GM12801 (cell line): ENCODE data around the gene XYLT1.

Experiments
- TF ChIP-seq, protein P1 (sequence below): IDR thresholded peaks from one replicate; pipeline ENCODE4 v1.5.1; 2011; ENCODE audit warnings: control low read depth; ENCODE audit not compliant: insufficient read length; ENCODE audit errors: extremely low read depth

XYLT1 gene

DNA sequence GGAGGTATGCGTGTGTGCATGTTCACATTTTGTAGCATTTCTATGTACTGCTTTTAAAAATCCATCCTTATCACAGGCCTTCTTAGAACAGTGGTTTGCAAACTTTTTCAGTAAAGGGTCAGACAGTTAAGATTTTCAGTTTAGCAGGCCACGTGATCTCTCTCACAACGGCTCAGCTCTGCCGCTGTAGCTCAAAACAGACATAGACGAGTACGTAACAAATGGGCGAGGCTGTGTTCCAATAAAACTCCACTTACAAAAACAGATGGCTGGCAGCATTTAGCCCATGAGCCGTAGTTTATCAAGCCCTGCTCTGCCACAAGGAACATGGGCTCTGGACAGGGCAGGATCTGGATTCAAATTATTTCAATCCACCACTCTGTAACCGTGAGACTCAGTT lies 141.8 kb downstream of the XYLT1 start:
- TF ChIP-seq, protein P1, sequence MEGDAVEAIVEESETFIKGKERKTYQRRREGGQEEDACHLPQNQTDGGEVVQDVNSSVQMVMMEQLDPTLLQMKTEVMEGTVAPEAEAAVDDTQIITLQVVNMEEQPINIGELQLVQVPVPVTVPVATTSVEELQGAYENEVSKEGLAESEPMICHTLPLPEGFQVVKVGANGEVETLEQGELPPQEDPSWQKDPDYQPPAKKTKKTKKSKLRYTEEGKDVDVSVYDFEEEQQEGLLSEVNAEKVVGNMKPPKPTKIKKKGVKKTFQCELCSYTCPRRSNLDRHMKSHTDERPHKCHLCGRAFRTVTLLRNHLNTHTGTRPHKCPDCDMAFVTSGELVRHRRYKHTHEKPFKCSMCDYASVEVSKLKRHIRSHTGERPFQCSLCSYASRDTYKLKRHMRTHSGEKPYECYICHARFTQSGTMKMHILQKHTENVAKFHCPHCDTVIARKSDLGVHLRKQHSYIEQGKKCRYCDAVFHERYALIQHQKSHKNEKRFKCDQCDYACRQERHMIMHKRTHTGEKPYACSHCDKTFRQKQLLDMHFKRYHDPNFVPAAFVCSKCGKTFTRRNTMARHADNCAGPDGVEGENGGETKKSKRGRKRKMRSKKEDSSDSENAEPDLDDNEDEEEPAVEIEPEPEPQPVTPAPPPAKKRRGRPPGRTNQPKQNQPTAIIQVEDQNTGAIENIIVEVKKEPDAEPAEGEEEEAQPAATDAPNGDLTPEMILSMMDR: no peak

DNA sequence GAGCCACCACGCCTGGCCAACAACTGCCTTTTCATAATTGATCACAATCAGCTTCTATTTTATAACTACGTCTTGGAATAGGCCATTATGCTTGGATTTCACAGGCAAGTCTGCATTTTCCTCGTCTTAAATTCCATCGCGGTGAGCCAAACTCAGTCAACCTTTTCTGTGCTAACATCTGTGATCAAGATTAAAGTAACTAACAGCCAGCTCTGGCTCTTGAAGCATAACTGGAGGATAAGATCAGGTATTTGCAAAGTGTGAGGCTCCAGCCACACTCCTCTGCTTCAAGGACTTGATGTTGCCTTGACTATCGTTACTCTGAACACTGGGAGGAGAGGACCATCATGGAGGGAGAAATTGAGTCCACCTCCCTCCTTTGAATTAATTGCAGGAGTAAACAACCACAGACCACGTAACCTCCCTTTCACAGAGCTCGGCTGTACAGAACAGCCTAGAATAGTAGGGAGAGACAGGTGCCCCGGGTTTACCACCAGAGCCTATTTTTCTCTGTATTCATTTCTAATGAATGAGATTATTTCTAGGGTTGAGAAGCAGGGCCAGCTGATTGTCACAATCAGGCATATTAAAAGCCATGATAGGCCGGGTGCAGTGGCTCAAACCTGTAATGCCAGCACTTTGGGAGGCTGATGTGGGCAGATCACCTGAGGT lies 143.0 kb downstream of the XYLT1 start:
- TF ChIP-seq, protein P1: no peak

DNA sequence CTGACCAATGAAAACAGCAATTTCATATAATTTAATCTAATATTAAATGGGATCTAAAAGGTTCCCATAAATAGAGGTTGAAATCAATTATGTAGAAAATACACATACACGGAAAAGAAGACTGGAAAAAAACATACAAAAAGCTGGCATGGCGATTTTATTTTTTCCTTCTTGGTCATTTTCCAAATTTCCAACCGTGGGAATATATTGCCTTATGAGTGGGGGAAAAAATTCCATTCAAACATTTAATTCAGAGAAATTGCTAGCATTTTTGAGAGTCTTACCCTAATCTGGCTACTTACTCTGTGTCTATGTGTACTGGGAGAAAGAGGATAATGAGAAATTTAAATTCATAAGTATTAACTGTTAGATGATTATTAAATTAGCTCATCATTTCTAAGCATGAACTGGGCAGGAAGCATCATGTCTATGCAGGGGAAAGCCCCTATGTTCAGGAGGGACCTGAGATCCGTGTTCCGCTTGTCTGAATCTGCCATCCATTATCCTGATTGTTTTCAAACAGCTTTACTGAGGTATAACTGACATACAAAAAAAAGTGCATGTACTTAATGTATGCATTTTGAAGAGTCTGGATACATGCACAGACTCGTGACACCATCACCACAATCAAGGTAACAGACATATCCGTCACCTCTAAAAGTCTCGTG lies 145.2 kb downstream of the XYLT1 start:
- TF ChIP-seq, protein P1: no peak

DNA sequence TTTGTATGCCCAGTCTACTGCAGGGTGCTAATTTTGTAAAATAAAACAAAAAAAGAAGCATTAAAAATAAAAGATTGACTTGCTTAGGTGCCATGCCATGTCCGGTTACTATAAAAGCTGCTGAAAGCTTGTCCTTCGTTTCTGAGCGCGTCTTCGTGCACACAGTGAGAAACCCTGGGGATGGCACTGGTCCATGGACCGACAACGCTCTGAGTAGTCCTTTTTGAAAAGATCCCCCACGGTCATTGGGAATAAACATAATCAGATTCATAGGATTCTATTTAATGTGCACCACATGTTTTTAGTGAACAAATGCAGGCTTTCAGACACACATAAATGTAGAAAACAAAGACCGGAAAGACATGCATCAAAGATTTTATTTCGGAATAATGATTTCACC lies 146.3 kb downstream of the XYLT1 start:
- TF ChIP-seq, protein P1: no peak

DNA sequence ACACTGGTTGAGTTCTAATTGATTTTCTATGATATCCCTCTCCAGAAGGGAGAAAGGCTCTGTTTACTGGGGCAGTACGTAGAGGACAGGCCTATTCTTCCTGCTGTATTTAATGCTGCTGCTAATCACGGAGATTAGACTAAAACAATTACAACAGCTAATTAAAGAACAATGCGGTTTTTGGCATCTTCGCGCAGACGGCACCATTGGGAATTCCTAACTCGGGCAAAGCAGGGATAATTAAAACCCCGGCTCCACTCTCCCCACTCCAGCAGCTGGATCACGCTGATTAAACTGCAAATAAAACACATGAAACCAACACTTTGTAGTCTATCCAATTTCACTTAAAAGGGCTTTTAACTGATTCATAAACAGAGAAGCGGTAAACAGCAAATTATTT lies 147.6 kb downstream of the XYLT1 start:
- TF ChIP-seq, protein P1: no peak

DNA sequence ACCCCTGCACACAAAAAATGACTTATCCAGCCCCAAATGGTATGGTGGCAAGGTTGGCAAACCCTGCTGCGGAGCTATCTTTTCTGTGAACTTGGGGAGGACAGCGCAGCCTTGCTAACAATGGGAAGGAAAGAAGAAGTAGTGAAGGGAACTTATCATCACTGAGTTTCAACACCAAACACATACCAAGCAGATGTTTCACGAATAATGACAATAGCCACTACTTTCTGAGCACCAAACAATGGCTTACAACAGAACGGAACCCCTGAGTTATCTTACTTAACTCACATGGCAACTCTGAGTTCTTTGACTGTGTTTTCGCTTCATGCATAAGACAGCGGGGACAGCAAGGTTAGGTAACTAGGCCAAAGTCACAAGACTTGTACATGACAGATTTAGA lies 148.9 kb downstream of the XYLT1 start:
- TF ChIP-seq, protein P1: no peak

DNA sequence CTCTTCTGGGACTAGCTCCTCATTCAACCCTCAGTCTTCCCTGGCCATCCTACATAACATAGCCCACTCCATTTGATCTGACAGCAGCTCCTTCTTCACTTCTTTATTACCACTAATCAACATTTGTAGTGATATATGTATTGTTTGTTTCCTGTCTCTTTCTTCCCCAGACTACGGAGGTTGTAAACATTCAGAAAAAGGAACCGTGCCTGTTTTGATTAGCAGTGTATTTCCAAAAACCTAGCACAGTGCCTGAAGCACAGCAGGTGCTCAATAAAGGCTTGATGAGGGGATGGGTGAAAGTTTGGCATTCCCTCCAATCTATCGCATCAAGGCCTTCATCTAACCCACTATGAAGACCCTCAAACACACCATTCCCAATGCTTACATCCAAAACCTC lies 150.8 kb downstream of the XYLT1 start:
- TF ChIP-seq, protein P1: no peak
